Measurements from ENCODE around the gene MYH14.
"Not testable (repeated sequence)": the region's sequence is repeated elsewhere in the genome, so short reads cannot be mapped to it uniquely, and the experiment has no call there.

Gene MYH14

GRCh38 chr19:50196322-50196932 lies 7.0 kb upstream of the MYH14 start:
- no peak for DNase-seq

- DNase-seq, result no peak
Measured at GRCh38 chr19:50197348-50197747, 6.1 kb upstream of the MYH14 start.

- no peak for DNase-seq
Measured at GRCh38 chr19:50198431-50199258, 4.8 kb upstream of the MYH14 start.

- no peak for DNase-seq
Measured at GRCh38 chr19:50199259-50199555, 4.2 kb upstream of the MYH14 start.

GRCh38 chr19:50202386-50202785 lies 1.0 kb upstream of the MYH14 start:
- no peak for DNase-seq

- DNase-seq, result no peak
Measured at GRCh38 chr19:50202962-50203280, 501 bp upstream of the MYH14 start.

- no peak for DNase-seq
Measured at GRCh38 chr19:50204081-50204428, 633 bp downstream of the MYH14 start.

GRCh38 chr19:50204811-50205675 lies 1.6 kb downstream of the MYH14 start:
- peak; percentile 90 for DNase-seq

- DNase-seq, result no peak
Measured at GRCh38 chr19:50205681-50206138, 2.3 kb downstream of the MYH14 start.

GRCh38 chr19:50206191-50206590 lies 2.8 kb downstream of the MYH14 start:
- no peak for DNase-seq

GRCh38 chr19:50207730-50208129 lies 4.3 kb downstream of the MYH14 start:
- no peak for DNase-seq

GRCh38 chr19:50209131-50209530 lies 5.7 kb downstream of the MYH14 start:
- no peak for DNase-seq

GRCh38 chr19:50210425-50210824 lies 7.0 kb downstream of the MYH14 start:
- no peak for DNase-seq

GRCh38 chr19:50213925-50214324 lies 10.5 kb downstream of the MYH14 start:
- DNase-seq, result no peak

GRCh38 chr19:50214699-50215543 lies 11.5 kb downstream of the MYH14 start:
- peak; percentile 77 for DNase-seq

- DNase-seq, result no peak
Measured at GRCh38 chr19:50215820-50216219, 12.4 kb downstream of the MYH14 start.

GRCh38 chr19:50221087-50221486 lies 17.7 kb downstream of the MYH14 start:
- DNase-seq, result no peak

GRCh38 chr19:50222691-50223438 lies 19.4 kb downstream of the MYH14 start:
- DNase-seq, result no peak

- no peak for DNase-seq
Measured at GRCh38 chr19:50223439-50223716, 20.0 kb downstream of the MYH14 start.

GRCh38 chr19:50224986-50225747 lies 21.7 kb downstream of the MYH14 start:
- DNase-seq, result no peak

GRCh38 chr19:50226536-50226935 lies 23.1 kb downstream of the MYH14 start:
- no peak for DNase-seq

GRCh38 chr19:50228153-50228552 lies 24.7 kb downstream of the MYH14 start:
- DNase-seq, result not testable (repeated sequence)
